Activated CD8-positive, alpha-beta memory T cell treated with anti-CD3 and anti-CD28 coated beads, Interleukin-2, amount 50 U/mL, for 24 hours (primary cell): ENCODE results near the gene ZNF277.

Experiments used
- DNase-seq: peaks from one replicate; pipeline ENCODE4 v3.0.0-alpha.2; 2020; ENCODE audit errors: extremely low read depth

ZNF277 gene

DNA sequence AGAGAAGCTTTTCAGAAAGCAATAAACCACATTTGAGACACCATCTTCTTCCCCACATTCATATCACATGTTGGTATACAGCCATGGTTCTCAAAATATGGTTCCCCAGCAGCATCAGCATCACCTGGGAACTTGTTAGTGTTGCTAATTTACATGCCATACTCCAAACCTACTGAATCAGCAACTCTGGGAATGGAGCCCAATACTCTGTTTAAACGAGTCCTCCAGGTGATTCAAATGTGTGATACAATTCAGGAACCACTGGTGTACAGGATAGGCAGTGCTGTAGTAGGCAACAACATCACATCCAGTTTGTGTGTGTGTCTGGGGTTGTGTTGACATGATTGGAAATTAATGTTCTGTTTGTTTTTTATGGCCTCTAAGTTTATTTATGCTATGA is 47.7 kb downstream of the ZNF277 start:
- no peak for DNase-seq

DNA sequence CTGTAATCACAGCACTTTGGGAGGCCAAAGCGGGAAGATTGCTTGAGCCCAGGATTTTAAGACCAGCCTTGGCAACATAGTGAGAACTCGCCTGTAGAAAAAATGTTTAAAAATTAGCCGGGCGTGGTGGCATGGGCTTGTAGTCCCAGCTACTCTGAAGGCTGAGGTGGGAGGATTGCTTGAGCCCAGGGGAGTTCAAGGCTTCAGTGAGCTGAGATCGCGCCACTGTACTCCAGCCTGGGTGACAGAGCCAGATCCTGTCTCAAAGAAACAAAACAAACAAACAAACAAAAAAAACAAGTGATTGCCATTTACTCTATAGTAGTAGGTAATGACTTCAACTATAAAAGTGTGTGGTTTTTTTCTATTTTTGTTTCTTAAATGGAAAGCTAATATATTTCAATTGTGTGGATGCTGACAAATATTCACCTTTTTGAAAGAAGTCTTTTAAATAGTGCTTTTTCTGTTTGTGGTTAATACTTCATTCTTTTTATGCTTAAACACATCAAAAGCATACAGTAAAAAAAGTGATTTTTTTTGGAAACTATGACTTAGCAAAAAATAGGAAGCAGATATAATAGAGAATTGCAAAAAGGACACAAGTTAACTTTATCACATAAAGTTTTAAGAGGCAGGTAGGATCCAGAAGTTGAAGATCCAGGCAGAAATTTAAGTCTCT is 48.4 kb downstream of the ZNF277 start:
- DNase-seq = no peak

DNA sequence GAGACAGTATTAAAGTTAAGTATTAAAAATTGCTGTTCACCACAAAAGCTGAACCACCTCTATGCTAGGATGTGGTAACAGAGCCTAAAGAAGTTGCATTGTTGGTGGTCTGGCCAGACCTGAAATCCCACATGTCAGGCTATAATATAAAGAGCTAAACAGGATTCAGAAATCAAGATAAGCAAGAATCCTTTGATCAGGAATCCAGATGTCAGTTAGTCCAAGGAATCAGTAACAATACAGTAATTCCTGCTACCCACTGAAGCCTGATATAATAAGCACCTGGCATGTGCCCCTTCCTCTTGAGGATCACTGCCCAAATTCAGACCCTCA is 48.9 kb downstream of the ZNF277 start:
- DNase-seq = no peak

DNA sequence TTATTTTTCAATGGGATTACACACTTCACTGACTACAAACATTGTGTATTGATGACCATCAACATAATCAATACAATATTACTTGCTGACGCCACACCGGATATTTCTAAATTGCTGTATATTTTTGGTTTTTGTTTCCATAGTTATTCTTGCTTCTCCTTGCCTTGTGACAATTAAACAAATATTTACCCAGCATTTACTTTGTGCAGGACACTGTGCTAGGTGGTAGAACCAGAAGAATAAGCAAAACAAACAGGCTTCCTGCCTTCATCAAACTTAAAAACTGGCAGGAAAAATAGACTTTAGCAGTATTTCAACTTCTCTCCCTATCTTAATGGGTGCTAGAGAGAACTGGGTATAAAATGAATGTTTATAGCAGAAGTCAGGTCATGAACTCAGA is 50.6 kb downstream of the ZNF277 start:
- DNase-seq = no peak

GRCh38 chr7:112260911-112261310 is 54.4 kb downstream of the ZNF277 start:
- no peak for DNase-seq

DNA sequence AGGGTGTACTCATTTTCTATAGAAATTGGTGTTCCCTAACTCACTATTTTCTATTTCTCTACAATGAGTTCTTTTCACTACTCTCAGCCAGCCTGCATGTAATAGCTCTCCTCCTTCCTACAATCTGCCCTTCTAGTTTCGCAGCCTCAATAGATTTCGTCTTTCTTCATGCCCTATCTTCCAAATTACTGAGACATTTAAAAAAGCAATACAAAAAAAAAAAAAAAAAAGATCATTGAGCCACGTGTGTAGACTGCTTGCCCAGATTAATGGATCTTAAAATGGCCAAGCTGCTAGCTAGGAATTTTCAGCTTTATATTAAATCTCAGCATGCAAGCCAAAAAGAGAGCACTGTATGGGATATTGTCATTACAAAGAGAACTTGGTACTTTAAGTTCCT is 55.5 kb downstream of the ZNF277 start:
- DNase-seq = no peak

GRCh38 chr7:112262855-112263487 is 56.5 kb downstream of the ZNF277 start:
- no peak for DNase-seq

DNA sequence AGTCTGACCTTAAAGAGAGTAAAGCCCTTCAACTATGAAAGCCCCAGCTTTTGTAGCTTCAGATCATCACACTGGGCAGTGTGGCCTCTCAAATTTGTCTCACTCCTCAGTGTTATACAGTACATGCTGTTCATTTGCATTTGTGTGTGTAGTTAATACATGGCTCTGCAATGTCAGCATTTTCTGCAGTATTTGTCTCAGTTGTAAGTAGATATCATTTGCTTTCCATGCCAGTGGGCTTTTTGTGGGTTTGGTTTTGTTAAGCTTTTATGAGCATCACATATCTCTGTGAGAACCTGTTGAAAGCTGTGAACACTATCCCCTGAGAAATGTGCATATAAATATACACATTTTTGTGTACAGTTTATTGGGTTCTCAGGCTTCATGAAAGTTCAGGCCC is 57.0 kb downstream of the ZNF277 start:
- DNase-seq = no peak

DNA sequence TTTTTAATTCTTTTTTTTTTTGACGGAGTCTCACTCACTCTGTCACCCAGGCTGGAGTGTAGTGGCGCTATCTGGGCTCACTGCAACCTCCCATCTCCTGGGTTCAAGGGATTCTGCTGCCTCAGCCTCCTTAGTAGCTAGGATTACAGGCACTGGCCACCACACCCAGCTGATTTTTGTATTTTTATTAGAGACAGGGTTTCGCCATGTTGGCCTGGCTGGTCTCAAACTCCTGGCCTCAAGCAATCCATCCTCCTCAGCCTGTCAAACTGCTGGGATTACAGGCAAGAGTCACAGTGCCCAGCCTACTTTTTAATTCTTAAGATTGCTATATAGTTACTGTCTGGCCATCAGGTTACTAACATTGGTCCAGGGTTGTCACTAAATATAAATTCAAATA is 59.6 kb downstream of the ZNF277 start:
- DNase-seq = no peak

DNA sequence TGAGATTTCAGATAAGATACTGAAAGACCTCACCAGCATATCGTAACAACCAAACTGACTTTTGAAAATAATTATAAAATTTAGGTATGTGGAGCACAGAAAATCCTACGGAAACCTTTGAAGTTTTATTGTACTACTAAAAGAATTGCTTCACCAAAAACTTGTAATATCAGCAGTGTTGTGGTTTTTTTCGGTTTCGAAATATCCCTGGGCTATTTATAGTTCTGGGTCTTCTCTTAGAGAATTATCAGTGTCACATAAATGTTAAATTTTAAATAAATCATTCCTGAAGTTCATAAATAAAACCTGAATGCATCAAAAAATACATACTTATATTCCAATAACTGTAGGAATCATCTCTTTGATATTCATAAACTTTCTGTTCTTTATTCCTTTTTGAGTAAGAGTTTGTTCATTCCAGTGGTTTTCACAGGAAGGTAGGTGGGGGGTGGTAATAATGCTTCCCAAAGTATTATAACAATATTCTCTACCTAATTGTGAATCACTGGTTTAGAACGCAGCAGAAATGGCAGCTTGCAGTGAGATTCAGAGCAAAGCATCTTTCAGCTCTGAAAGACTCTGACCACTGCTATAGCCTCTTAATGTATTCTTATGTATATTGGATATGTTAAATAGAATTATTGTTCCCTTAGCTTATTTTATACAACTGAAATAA is 60.2 kb downstream of the ZNF277 start:
- DNase-seq = no peak

GRCh38 chr7:112267944-112268691 is 61.6 kb downstream of the ZNF277 start:
- no peak for DNase-seq

GRCh38 chr7:112271162-112271561 is 64.7 kb downstream of the ZNF277 start:
- no peak for DNase-seq

- DNase-seq = no peak
These were observed 66.5 kb downstream of the ZNF277 start for GRCh38 chr7:112272921-112273561.

DNA sequence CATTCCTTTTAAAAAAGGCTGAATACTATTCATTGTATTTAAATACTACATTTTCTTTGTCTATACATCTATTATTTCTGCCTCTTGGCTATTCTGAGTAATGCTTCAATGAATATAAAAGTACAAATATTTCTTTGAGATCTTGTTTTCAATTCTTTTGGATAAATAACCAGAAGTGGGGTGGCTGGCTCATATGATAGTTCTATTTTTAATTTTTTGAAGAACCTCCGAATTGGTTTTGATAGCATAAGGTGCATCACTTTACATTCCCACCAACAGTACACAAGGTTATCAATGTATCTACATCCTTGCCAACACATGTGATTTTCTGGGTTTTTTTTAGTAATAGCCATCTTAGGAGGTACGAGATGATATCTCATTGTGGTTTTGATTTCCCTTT is 72.5 kb downstream of the ZNF277 start:
- no peak for DNase-seq

- DNase-seq = no peak
These were observed 73.8 kb downstream of the ZNF277 start for GRCh38 chr7:112280267-112280666.

- DNase-seq = no peak
These were observed 76.1 kb downstream of the ZNF277 start for GRCh38 chr7:112282476-112283188.

- no peak for DNase-seq
These were observed 77.0 kb downstream of the ZNF277 start for GRCh38 chr7:112283382-112283910.

DNA sequence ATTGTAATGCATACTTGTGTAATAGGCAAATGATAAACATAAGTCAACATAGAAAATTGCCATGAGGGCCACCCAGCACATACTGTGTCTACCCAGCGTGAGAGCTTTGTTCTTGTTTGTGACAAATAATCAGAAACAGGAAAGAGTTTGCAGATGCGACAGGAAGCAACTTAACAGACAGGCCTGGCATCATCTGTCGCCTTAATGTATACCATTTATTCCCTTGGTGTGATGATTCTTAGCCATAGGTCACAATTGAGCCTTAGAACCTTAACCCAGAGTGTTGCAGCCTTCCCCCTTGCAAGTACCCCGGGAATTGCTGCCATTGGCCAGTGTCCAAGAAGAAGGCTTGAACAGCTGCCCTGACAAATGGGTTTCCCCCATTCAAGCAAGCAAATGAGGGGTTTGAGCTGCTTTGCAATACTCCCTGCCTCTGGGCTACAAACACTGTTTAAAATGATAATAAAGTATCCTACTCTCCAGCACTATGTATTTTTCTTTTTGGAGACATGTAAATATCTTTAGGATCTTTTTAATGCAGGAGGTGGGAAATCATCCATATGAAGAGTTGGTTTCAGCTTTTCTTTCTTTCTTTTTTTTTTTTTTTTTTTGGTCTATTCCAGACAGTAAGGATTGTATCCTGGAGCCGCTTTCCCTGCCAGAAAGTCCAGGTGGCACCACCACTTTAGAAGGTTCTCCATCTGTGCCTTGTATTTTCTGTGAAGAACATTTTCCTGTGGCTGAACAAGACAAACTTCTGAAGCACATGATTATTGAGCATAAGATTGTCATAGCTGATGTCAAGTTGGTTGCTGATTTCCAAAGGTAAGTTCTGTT is 80.0 kb downstream of the ZNF277 start:
- DNase-seq = no peak

DNA sequence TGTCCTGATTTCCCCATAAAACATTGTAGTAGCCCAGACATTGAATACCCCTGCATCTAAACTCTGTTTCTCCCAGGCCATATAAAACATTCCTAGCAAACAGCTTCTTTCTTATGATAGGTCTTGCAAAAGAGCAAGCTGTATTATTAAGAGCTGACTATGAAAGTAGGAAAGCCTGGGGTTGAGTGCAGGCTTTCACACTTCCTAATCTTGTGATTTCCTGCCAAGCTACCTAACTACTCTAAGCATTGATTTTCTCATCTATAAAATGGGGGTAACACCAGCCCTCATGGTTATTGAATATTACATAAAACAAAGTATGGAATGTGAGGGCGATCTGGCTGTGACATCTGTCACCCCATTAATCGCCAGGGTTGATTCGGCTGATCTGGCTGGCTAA is 81.8 kb downstream of the ZNF277 start:
- no peak for DNase-seq

GRCh38 chr7:112290065-112290464 is 83.6 kb downstream of the ZNF277 start:
- no peak for DNase-seq
